HCEC 1CT (cell line): ENCODE measurements around the gene NTN3.

ENCODE experiments used
- DNase-seq: peaks from one replicate; pipeline ENCODE4 v3.0.0-alpha.2; 2017

Gene NTN3

DNA sequence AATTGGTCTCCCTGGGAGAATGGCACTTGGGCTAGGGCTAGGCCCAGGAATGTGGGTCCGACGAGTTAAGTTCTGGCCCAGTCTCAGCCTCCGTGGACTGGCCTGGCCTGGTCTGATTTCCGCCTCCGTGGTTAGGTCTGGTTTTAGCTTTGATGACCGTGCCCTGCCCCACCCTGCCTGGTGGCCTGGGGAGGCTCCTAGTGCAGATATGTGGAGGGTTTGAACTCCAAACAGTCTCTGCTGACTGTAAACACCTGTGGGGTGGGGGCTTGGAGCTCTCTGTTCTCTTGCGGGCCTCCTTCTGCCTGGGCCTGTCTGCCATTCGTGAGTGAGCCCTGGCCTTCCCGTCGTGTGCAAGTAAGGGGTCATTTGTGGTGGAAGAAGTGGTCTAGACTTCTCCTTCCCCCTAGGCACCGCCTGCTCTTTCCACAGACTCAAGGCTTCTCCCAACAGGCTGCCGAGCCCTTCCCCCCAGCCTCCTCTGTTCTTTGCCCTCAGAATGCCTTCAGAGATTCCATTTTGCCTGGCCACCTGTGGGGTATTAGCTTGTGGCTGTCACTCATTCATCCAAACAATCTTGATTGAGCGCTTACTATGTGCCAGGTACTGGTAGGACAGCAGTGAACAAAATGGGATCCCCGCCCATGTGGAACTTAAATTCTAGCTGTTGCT, 44.2 kb downstream of the NTN3 start:
- DNase-seq, result no peak

DNA sequence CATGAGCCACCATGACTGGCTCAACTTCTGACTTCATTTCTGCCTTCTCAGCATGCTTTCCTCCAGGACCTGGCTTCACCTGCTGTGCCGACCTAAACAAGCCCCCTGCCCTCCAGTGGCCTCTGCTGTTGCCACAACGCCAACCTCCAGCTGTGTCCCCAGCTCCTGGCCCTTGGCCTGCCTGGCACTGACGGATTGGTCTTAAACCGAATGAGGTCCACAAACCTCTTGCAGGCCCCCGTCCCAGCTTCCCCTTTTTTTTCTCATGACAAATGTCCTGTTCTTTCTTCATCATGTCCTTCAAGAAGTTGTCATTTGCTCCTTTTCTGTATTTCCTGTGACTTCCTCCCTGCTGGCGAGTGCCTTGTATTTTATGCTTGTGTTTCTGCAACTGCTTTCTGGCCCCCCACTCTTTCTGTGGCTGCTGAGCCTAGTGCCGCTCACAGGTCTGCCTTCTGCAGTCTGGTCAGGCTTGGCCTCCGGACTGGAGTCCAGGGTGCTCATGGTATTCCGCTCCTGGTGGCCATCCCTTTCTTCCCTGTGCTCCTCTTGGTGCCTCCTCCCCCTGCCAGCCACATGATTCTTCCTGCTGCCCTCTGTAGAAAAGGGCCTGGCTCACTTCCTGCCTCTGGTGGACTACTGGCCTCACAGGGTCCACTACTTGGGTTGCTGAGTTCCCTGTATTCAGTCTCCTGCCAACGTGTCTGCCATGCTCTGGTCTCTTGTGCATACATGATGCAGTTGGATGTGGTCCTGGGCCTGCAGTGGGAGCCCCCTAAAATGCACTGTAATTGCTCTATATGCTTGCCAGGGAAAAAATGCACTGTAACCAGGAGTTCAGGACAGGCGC, 45.5 kb downstream of the NTN3 start:
- no peak for DNase-seq

DNA sequence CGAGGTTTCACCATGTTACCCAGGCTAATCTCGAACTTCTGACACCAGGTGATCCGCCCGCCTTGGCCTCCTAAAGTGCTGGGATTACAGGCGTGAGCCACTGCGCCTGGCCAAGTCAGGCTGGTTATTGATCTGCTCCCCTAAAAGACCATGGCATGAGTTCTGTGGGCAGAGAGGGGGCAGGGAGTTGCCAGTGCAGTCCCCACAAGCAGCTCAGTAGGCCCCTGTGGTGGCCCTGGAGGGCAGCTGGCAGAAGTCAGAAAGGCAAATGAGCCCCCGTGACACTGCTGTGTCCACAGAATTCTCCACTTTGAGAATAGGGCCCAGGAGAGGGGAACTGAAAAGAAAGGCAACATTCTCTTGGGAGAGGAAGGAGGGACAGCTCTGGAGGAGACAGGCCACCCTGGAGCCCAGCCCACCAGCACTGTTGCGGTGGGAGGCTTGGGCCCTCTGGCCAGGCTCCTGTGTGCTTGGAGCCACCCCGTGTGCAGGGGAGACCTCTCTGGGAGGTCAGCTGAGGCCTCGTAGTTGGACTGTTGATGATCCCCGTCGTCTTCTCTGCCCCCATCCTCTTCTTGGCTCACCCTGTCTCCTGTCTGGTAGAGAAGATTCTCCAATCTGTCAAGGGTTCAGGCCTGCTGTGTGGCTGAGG, 47.0 kb downstream of the NTN3 start:
- no peak for DNase-seq

- no peak for DNase-seq
Measured at GRCh38 chr16:2518823-2519710, 48.0 kb downstream of the NTN3 start.

DNA sequence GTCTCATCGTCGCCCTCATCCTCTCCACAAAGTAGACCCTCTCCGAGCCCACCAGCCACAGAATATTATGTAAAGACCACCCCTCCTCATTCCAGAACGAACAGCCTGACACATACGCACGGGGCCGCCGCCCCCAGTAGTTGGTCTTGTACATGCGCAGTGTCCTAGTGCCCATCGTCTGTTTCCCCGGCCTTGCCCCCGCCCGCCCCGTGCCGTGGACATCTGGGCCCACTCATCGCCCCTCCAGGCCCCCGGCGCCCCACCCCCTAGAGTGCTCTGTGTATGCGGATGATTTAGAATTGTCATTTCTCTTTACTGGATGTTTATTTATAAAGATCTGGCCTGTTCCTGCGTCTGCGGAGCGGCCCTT, 48.6 kb downstream of the NTN3 start:
- DNase-seq, result no peak

DNA sequence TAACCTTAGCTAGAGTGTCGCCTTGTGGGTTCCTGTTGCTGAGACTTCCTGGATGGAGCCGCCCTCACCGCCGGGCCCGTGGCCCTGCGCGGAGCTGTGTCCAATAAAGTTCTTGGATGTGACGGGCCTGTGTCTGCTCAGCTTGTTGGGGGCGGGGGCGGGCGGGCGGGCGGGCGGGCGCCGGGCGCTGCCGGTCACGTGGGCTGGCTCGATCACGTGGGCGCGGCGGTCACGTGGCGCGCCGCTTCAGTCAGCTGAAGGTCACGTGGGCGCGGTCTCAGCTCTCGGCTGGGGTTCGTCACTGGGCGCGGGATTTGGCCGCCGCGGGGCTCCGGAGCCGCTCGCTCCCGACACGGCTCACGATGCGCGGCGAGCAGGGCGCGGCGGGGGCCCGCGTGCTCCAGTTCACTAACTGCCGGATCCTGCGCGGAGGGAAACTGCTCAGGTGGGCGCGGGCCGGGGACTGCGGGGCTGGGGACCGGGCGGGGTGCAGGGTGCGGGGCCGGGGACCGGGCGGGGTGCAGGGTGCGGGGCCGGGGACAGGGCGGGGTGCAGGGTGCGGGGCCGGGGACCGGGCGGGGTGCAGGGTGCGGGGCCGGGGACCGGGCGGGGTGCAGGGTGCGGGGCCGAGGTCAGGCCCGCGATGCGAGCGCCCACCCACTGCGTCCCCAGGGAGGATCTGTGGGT, 49.1 kb downstream of the NTN3 start, which contains the start of gene AMDHD2:
Gene AMDHD2 (plus strand): TSS at position 275 of the 687 bp plus-strand sequence. CDS start 88 bp downstream, at position 363.
- DNase-seq, result peak; percentile 88

DNA sequence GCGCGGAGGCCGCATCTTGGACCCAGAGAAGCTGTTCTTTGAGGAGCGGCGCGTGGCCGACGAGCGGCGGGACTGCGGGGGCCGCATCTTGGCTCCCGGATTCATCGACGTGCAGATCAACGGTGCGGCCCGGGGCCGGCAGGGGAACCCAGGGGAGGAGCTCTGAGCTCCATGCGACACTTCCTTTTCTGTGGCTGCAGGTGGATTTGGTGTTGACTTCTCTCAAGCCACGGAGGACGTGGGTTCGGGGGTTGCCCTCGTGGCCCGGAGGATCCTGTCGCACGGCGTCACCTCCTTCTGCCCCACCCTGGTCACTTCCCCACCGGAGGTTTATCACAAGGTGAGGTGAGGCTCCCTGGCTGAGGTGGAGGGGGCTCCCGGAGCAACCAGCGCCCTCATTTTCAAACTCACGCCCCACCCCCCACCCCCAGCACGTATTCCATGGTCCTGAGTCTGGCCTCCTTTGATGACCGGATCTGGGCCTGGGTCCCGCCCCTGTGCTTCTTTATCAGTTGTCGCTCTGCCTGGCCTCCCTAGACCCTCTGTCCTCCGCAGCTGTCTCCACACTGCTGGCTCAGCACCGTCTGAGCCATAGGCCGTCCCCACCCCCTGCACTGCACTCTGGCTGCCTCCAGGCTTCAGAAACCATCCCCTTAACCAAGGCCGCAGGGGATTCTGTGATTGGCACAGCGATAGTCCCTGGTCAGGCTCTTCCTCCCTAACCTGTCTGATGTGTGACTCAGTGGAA, 49.9 kb downstream of the NTN3 start:
- DNase-seq, result no peak
